HCT116 (cell line): ENCODE data around the gene MED15. TPM values are rescaled to one million over a fixed set of nuclear protein-coding genes. Genes with fewer than 3 reads are reported as not detected.

Experiments
- ATAC-seq: fragments of 200-7000 bp; cut with Tn5 transposase; 2 replicates; pipeline ENCODE4 v1.9.1; 2020; ENCODE audit warnings: mild to moderate bottlenecking, moderate library complexity
- BruUV-seq: library from RNA; stranded (reverse); fragments of 400-500 nt; replicated peaks from 2 replicates; lab custom pipeline; 2021; lab: Mats Ljungman, UMichigan
- CTCF ChIA-PET: fragments of 300-600 bp; sonication (Branson Sonifier 250); formaldehyde crosslinking; loops from one replicate; lab custom pipeline; 2021; ENCODE audit warnings: antibody characterized with exemption; lab: Charles Lee
- POLR2A ChIA-PET: fragments of 300-600, 350-600 bp; sonication (Branson Sonifier 250); formaldehyde crosslinking; loops from one replicate; lab custom pipeline; 2021; ENCODE audit warnings: antibody characterized with exemption; lab: Charles Lee
- RAD21 ChIA-PET, 2 experiments: fragments of 300-600 bp; sonication (Branson Sonifier 250); formaldehyde crosslinking; loops; one replicate each; lab custom pipeline; 2023; ENCODE audit warnings: low total read pairs in 2 of 2; ENCODE audit not compliant: uncharacterized antibody in 2 of 2, unreplicated experiment in 2 of 2, low non-redundant PET in 1 of 2; lab: Charles Lee
- DNase-seq: peaks from one replicate; pipeline ENCODE4 v3.0.0-alpha.2; 2010; ENCODE audit warnings: low read depth, low spot score
- H2AFZ ChIP-seq: fragments of 200-600 bp; shearing (Covaris generic), sonication (generic); 2 replicates; pipeline ENCODE4 v1.6.1; 2017; ENCODE audit warnings: low read depth, mixed run types, mixed read lengths, antibody characterized with exemption, low read length; ENCODE audit not compliant: poor library complexity, severe bottlenecking
- H3K27ac ChIP-seq: 2 replicates; pipeline ENCODE4 v1.5.1; 2012; ENCODE audit warnings: low read depth, low read length
- H3K27me3 ChIP-seq: fragments of 200-600 bp; sonication (generic); 2 replicates; pipeline ENCODE4 v1.6.1; 2016; ENCODE audit warnings: mixed run types, low read length, mixed read lengths; ENCODE audit not compliant: insufficient read depth
- H3K36me3 ChIP-seq, 2 experiments: fragments of 200-500 bp in 1 of 2; fragments of 200-600 bp in 1 of 2; sonication (Bioruptor generic) in 1 of 2; sonication (generic) in 1 of 2; 2 replicates each; pipeline versions ENCODE4 v1.5.1 to v1.6.1; 2014 to 2016; ENCODE audit warnings: low read length in 2 of 2, inconsistent platforms in 1 of 2, mixed read lengths in 1 of 2, mixed run types in 1 of 2; ENCODE audit not compliant: insufficient read depth in 2 of 2, control insufficient read depth in 1 of 2
- H3K4me1 ChIP-seq, 2 experiments: fragments of 200-600 bp in 1 of 2; sonication (generic) in 1 of 2; 2 replicates each; pipeline versions ENCODE4 v1.5.1 to v1.6.1; 2012 to 2017; ENCODE audit warnings: low read length in 2 of 2, inconsistent platforms in 1 of 2, mild to moderate bottlenecking in 1 of 2, mixed read lengths in 1 of 2, mixed run types in 1 of 2, moderate library complexity in 1 of 2; ENCODE audit not compliant: insufficient read depth in 2 of 2, control insufficient read depth in 1 of 2
- H3K4me2 ChIP-seq: fragments of 200-600 bp; sonication (generic); 2 replicates; pipeline ENCODE4 v1.6.1; 2017; ENCODE audit warnings: mixed run types, low read length, mixed read lengths
- H3K4me3 ChIP-seq, 2 experiments: fragments of 200-600 bp in 1 of 2; sonication (generic) in 1 of 2; replicated peaks in 1 of 2; 2 replicates each; pipeline ENCODE4 v1.5.1; 2011 to 2016; ENCODE audit warnings: low read length in 2 of 2, control low read depth in 1 of 2, low read depth in 1 of 2, mild to moderate bottlenecking in 1 of 2, mixed read lengths in 1 of 2, mixed run types in 1 of 2
- H3K79me2 ChIP-seq: fragments of 200-600 bp; sonication (generic); 2 replicates; pipeline ENCODE4 v1.6.1; 2017; ENCODE audit warnings: mild to moderate bottlenecking, mixed run types, low read length, moderate library complexity, mixed read lengths; ENCODE audit not compliant: insufficient read depth
- H3K9ac ChIP-seq: fragments of 200-600 bp; sonication (generic); 2 replicates; pipeline ENCODE4 v1.6.1; 2016; ENCODE audit warnings: low read length, mixed read lengths
- H3K9me2 ChIP-seq: fragments of 200-600 bp; sonication (generic), shearing (Covaris generic); 2 replicates; pipeline ENCODE4 v1.6.1; 2017; ENCODE audit warnings: mixed run types, mild to moderate bottlenecking, moderate library complexity; ENCODE audit not compliant: insufficient read depth
- H3K9me3 ChIP-seq, 2 experiments: fragments of 200-500 bp in 1 of 2; fragments of 200-600 bp in 1 of 2; sonication (Bioruptor generic) in 1 of 2; sonication (generic) in 1 of 2; 2 replicates each; pipeline ENCODE4 v1.6.1; 2014 to 2017; ENCODE audit warnings: low read length in 2 of 2, mixed read lengths in 2 of 2, inconsistent platforms in 1 of 2, low read depth in 1 of 2, mild to moderate bottlenecking in 1 of 2, mixed run types in 1 of 2, moderate library complexity in 1 of 2; ENCODE audit not compliant: control insufficient read depth in 1 of 2, insufficient read depth in 1 of 2
- H4K20me1 ChIP-seq: fragments of 200-600 bp; sonication (generic), shearing (Covaris generic); 2 replicates; pipeline ENCODE4 v1.6.1; 2017; ENCODE audit warnings: mixed run types, mild to moderate bottlenecking, moderate library complexity; ENCODE audit not compliant: insufficient read depth
- ATF3 ChIP-seq: IDR thresholded peaks from 2 replicates; pipeline ENCODE4 v1.6.1; 2012
- CBX3 ChIP-seq: IDR thresholded peaks from 2 replicates; pipeline ENCODE4 v1.6.1; 2012; ENCODE audit warnings: low read depth
- CEBPB ChIP-seq: IDR thresholded peaks from 2 replicates; pipeline ENCODE4 v1.6.1; 2012; ENCODE audit warnings: low read depth
- CTCF ChIP-seq, 3 experiments: fragments of 200-600 bp in 1 of 3; sonication (generic) in 1 of 3; IDR thresholded peaks in 2 of 3; conservative IDR thresholded peaks in 1 of 3; 2 replicates each; pipeline ENCODE4 v1.5.1; 2012 to 2017; ENCODE audit warnings: low read depth in 2 of 3, low read length in 2 of 3, antibody characterized with exemption in 1 of 3, borderline replicate concordance in 1 of 3, control low read depth in 1 of 3, mild to moderate bottlenecking in 1 of 3, mixed read lengths in 1 of 3, mixed run types in 1 of 3, moderate library complexity in 1 of 3; ENCODE audit not compliant: insufficient read depth in 1 of 3
- ELF1 ChIP-seq: IDR thresholded peaks from 2 replicates; pipeline ENCODE4 v1.6.1; 2012; ENCODE audit warnings: low read depth, borderline replicate concordance
- EZH2 ChIP-seq: fragments of 200-600 bp; sonication (generic); IDR thresholded peaks from 2 replicates; pipeline ENCODE4 v1.6.1; 2017; ENCODE audit warnings: antibody characterized with exemption, mixed run types
- EZH2phosphoT487 ChIP-seq: fragments of 200-600 bp; IDR thresholded peaks from 2 replicates; pipeline ENCODE4 v1.6.1; 2018; ENCODE audit warnings: antibody characterized with exemption, borderline replicate concordance
- FOSL1 ChIP-seq: IDR thresholded peaks from 2 replicates; pipeline ENCODE4 v1.6.1; 2012; ENCODE audit warnings: low read depth
- JUND ChIP-seq: IDR thresholded peaks from 2 replicates; pipeline ENCODE4 v1.6.1; 2012
- MAX ChIP-seq: IDR thresholded peaks from 2 replicates; pipeline ENCODE4 v1.6.1; 2012
- POLR2A ChIP-seq: IDR thresholded peaks from 2 replicates; pipeline ENCODE4 v1.7.0; 2011; ENCODE audit warnings: borderline replicate concordance; ENCODE audit not compliant: insufficient read depth, insufficient read length; ENCODE audit errors: extremely low read depth
- POLR2AphosphoS5 ChIP-seq: IDR thresholded peaks from 2 replicates; pipeline ENCODE4 v1.6.1; 2011; ENCODE audit warnings: mild to moderate bottlenecking, low read depth, low read length, moderate library complexity
- RAD21 ChIP-seq: IDR thresholded peaks from 2 replicates; pipeline ENCODE4 v1.6.1; 2012; ENCODE audit warnings: low read depth, mild to moderate bottlenecking
- REST ChIP-seq: IDR thresholded peaks from 2 replicates; pipeline ENCODE4 v1.6.1; 2012; ENCODE audit warnings: low read depth
- SIN3A ChIP-seq: IDR thresholded peaks from 2 replicates; pipeline ENCODE4 v1.6.1; 2012; ENCODE audit warnings: low read depth
- SP1 ChIP-seq: IDR thresholded peaks from 2 replicates; pipeline ENCODE4 v1.6.1; 2012; ENCODE audit warnings: low read depth
- SRF ChIP-seq: IDR thresholded peaks from 2 replicates; pipeline ENCODE4 v1.6.1; 2012; ENCODE audit warnings: low read depth
- YY1 ChIP-seq: IDR thresholded peaks from 2 replicates; pipeline ENCODE4 v1.6.1; 2011; ENCODE audit warnings: low read length, low read depth, moderate library complexity, mild to moderate bottlenecking; ENCODE audit not compliant: insufficient replicate concordance; ENCODE audit errors: extremely low read depth
- ZBTB33 ChIP-seq: IDR thresholded peaks from 2 replicates; pipeline ENCODE4 v1.6.1; 2011; ENCODE audit warnings: mild to moderate bottlenecking, low read length, moderate library complexity; ENCODE audit not compliant: insufficient replicate concordance; ENCODE audit errors: extremely low read depth
- ZFX ChIP-seq: fragments of 450-650 bp; IDR thresholded peaks from 2 replicates; pipeline ENCODE4 v1.6.1; 2017
- intact Hi-C: fragments of 100-400 bp; cut with micrococcal nuclease; formaldehyde crosslinking; loops from 2 replicates; pipeline ENCODE4 v1.10.0; 2022
- total RNA-seq: library from RNA; stranded (reverse); gene quantifications from one replicate; pipeline ENCODE4 v1.2.1, GENCODE V29; 2021; ENCODE audit not compliant: unreplicated experiment

MED15 gene
- total RNA-seq, 1 experiment from 2014 or later, result 81.3 TPM

- ATAC-seq, result no peak
- POLR2A ChIA-PET, result no interaction called here
- no TSS peak for BruUV-seq
- Histone ChIP-seq H3K9me3 (no peaks in the 10 kb centered on the region), H3K9ac (no peak overlapping the region), H3K9me2 (no peaks in the 10 kb centered on the region), H3K27me3 (no peaks in the 10 kb centered on the region), H3K4me2 (no peak overlapping the region), H3K4me1 (no peaks in the 10 kb centered on the region), H3K4me3 (no peak overlapping the region), H3K79me2 (no peaks in the 10 kb centered on the region), H3K27ac (no peak overlapping the region), H2AFZ (no peak overlapping the region), H4K20me1 (no peaks in the 10 kb centered on the region), H3K36me3 (no peaks in the 10 kb centered on the region; a peak in 1 of 4 replicates)
- no peak for TF ChIP-seq ELF1
- TF ChIP-seq SIN3A, result no peak
- TF ChIP-seq EZH2phosphoT487, result no peak
- TF ChIP-seq JUND, result no peak
- TF ChIP-seq SRF, result no peak
- TF ChIP-seq REST, result no peak
- TF ChIP-seq CEBPB, result no peak
- TF ChIP-seq CBX3, result no peak
- TF ChIP-seq ATF3, result no peak
- no peak for TF ChIP-seq POLR2A
- TF ChIP-seq ZBTB33, result no peak
- TF ChIP-seq YY1, result no peak
- TF ChIP-seq EZH2, result no peak
- no peak for TF ChIP-seq FOSL1
- TF ChIP-seq POLR2AphosphoS5, result no peak
- no peak for TF ChIP-seq ZFX
- TF ChIP-seq CTCF (IDR thresholded peaks at IDR 0.05 in 2 of 3, conservative IDR thresholded peaks at IDR 0.05 in 1 of 3; ENCODE audit: borderline replicate concordance in 1 of 3, insufficient read depth in 1 of 3, low read depth in 2 of 3, low read length in 2 of 3), result no peak
- no peak for TF ChIP-seq RAD21
- no peak for TF ChIP-seq SP1
- no peak for TF ChIP-seq MAX
- intact Hi-C loops, result no loop called here
- DNase-seq, result no peak
- CTCF ChIA-PET, result no interaction called here
- RAD21 ChIA-PET, result no interaction called here
Observed at GRCh38 chr22:20465759-20466077, 41.7 kb upstream of the MED15 start.
